HT1080 (cell line): ENCODE data around the gene MRPS18B. TPM values are rescaled to one million over a fixed set of nuclear protein-coding genes. Genes with fewer than 3 reads are reported as not detected.
"Not testable (repeated sequence)": the region's sequence is repeated elsewhere in the genome, so short reads cannot be mapped to it uniquely, and the experiment has no call there.

Experiments
- DNase-seq: peaks from one replicate; pipeline ENCODE4 v3.0.0-alpha.2; 2015; ENCODE audit warnings: low read depth
- total RNA-seq: library from RNA; depleted of rRNA; stranded (reverse); fragments of >200 nt; shearing (Covaris generic); gene quantifications from 2 replicates; pipeline ENCODE4 v1.2.3, GENCODE V29; 2014

The MRPS18B gene
- total RNA-seq, 1 experiment from 2014 or later: 132 TPM

DNA sequence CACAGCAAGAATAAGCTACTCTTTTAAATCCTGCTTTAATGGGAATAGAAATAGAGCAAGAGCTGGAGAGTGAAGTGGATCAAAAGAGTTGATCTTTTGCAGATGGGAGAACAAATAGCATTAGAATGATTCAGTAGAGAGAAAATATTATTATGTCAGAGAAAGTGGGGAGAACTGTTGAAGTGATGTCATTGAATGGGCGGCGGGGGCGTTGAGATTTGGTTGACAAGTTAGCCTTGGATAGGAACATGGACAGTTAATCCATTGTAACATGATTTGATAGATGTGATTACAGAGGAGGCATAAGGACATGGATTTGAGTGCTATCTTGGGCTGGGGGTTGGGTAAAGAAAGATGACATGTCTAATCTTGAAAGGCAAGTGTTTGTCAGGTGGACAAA is 18.2 kb downstream of the MRPS18B start:
- DNase-seq: no peak

- no peak for DNase-seq
Observed at GRCh38 chr6:30640481-30640880, 22.8 kb downstream of the MRPS18B start.

GRCh38 chr6:30641048-30641447 is 23.4 kb downstream of the MRPS18B start:
- DNase-seq: no peak

- no peak for DNase-seq
Observed at GRCh38 chr6:30643656-30644055, 26.0 kb downstream of the MRPS18B start.

DNA sequence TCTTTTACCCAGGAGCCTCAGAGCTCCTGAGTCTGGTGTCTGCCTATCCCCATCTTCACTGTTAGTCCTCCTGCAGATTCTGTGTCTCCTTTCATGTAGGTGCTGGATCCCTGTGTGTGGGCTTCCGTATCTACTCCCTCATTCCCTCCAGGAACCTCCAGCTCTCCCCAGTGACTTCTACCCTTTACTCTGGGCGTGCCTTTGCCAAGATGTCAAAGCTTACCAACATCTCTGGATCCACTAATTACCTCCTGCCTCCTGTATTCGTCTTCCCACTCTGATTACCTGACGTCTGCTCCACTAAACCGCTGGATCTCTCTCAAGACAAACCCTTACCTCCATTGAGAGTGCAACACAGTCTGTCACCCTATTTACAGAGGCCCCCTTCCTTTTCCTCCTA is 27.1 kb downstream of the MRPS18B start:
- DNase-seq: no peak

DNA sequence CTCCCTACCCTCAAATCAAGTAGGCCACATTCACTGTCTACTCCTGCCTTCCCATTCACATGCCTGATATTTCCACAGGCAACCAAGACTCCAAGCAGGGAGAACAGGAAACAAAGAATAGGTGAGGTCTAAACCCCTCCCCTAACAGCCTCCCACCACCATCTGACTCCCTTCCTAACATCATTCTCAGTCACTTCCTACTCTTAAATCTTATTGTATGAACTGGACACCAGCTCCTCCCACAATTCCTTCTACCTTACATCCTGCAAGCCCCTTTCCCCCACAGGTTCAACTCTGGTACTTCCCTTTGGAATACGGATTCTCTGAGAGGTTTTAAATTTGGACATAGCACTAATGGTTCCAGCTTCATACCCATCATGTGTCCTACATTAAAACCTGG is 28.3 kb downstream of the MRPS18B start:
- no peak for DNase-seq

GRCh38 chr6:30646450-30647241 is 29.0 kb downstream of the MRPS18B start, which contains the start of gene C6orf136:
TSS of gene C6orf136 (plus strand) at chr6:30647133. CDS start at chr6:30647232, 99 bp downstream.
- peak; percentile 82 for DNase-seq

- DNase-seq: peak; percentile 67
Observed at GRCh38 chr6:30647242-30648116, 29.8 kb downstream of the MRPS18B start.

- no peak for DNase-seq
Observed at GRCh38 chr6:30651143-30651542, 33.5 kb downstream of the MRPS18B start.

GRCh38 chr6:30654798-30655742 is 37.4 kb downstream of the MRPS18B start:
- no peak for DNase-seq

DNA sequence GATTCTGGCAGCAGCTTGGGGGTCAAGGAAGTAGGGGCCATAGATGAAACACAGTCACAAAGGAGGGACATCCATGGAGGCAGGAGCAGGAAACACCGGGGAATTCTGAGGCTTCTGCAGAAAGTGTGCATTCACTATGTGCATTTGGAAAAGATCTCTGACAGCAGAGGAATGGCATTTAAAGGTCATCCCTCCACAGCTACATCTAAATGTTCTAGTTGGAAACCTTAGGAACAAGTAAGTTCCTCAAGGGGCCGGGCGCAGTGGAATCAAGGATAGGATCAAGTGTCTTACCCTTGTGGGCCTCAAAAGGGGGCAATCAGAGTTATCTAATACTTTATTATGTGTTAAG is 38.1 kb downstream of the MRPS18B start:
- no peak for DNase-seq

- DNase-seq: no peak
Observed at GRCh38 chr6:30656513-30656912, 38.9 kb downstream of the MRPS18B start.

- DNase-seq: no peak
Observed at GRCh38 chr6:30657454-30657853, 39.8 kb downstream of the MRPS18B start.

- DNase-seq: not testable (repeated sequence)
Observed at GRCh38 chr6:30657922-30658321, 40.3 kb downstream of the MRPS18B start.

DNA sequence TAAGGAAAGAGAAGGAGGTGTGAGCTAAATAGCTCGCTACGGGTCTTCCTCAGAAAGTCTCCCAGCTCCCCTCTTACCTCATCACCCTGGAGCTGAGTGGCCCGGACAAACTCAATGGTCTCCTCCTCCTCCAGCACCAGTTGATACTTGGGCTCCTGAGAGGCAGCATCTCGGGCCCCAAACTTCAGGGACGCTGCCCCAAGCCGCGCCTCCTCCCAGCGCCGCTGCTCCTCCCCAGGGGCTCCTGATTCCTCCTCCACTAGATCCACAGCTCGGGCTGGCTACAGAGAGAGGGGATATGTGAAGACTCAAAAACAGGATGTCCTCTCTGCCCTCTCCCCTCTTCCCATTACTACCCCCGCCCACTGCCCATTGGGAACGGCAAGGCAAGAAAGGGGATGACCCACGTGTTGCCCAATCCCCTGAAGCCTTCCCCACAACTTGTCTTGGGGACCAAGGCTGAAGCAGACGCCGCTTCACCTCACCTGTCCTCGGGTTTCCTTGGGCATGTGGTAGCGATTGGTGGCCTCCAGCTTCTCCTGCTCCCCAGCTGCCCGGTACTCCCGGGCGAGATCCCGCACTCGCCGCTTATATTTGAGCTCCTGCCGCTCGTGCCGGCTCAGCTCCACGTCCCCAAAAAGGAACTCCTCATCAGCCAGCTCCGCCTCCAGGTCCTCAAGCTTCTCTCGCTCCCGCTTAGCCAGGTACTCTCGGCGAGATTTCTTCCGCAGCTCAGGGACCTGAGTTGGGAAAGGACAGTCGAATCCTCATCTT is 47.5 kb downstream of the MRPS18B start:
- DNase-seq: no peak

- peak; percentile 34 for DNase-seq
Observed at GRCh38 chr6:30666300-30666699, 48.7 kb downstream of the MRPS18B start.

- no peak for DNase-seq
Observed at GRCh38 chr6:30670760-30671527, 53.3 kb downstream of the MRPS18B start.

DNA sequence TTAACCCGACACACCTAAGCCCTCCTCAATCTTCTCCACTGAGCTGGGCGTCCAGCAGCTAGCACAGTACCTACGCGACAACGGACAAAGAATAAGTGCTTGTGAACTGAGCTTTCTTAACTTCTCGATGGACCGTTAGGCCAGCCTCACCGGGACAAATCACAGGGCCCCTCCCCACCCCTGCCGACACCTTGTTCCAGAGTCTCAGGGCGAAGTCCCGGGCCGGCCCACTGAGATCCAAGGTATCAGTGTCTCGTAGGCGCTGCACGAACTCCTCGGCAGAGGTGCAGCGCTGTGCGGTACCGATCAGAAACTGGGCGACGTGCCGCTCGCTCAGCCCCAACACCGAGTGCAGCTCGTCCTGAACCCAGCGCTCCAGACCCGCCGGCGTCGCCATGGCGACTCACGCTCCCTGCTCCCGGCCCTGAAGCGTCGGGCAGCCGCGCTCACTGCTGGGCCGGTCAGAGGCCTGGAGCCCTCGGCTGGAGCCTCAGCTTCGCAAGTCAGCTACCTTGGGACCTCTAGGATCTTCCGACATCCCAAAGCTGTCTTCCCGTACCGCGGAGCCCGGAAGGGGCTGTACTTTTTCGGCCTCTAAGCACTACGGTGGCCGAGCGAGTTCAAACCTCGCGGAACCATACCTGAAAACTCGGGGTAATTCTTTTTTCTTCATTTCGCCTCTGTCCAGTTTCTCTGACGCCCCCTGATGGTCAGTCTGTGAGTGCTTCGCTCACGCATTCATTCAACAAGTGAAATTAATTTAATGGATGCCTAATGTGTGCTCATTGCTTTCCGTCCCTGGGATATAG is 55.0 kb downstream of the MRPS18B start, which contains the start of gene DHX16:
Gene DHX16, minus strand, starts transcription at position 562 of the 809 bp plus-strand sequence. Its CDS starts 165 bp downstream, at position 397.
- peak; percentile 97 for DNase-seq
